B cell (primary cell): ENCODE data around the gene LIPE. TPM values are rescaled to one million over a fixed set of nuclear protein-coding genes. Genes with fewer than 3 reads are reported as not detected.
A peak's percentile ranks its signal among the peaks of the same experiment; 100 is the strongest.

Source experiments
- ATAC-seq: fragments of 200-7000 bp; cut with Tn5 transposase; one replicate; pipeline ENCODE4 v1.10.0; 2021; ENCODE audit warnings: low read depth, mild to moderate bottlenecking, moderate number of reproducible peaks, moderate library complexity
- CTCF ChIA-PET: fragments of 350-600 bp; sonication (Branson Sonifier 250); formaldehyde crosslinking; loops from one replicate; lab custom pipeline; 2021; ENCODE audit warnings: antibody characterized with exemption, inconsistent platforms; lab: Charles Lee
- POLR2A ChIA-PET: fragments of 350-600 bp; sonication (Branson Sonifier 250); formaldehyde crosslinking; loops from one replicate; lab custom pipeline; 2021; ENCODE audit warnings: antibody characterized with exemption; lab: Charles Lee
- DNase-seq: peaks from one replicate; pipeline ENCODE4 v3.0.0; 2013
- H2AFZ ChIP-seq: 2 replicates; pipeline ENCODE4 v1.6.1; 2012; ENCODE audit warnings: mild to moderate bottlenecking, low read depth, low read length; ENCODE audit not compliant: insufficient read depth, poor library complexity, severe bottlenecking
- H3K27ac ChIP-seq, 2 donors: 1 replicate in 1 of 2; 2 replicates in 1 of 2; pipeline ENCODE4 v1.5.1; 2012 to 2013; ENCODE audit warnings: low read length in 2 of 2, mild to moderate bottlenecking in 2 of 2, moderate library complexity in 1 of 2
- H3K27me3 ChIP-seq, 4 experiments: fragments of 200-600 bp in 1 of 4; sonication (generic) in 1 of 4; replicated peaks in 1 of 4; 1 replicate in 2 of 4; 2 replicates in 2 of 4; pipeline versions ENCODE4 v1.6.1 to v1.7.0; 2013 to 2016; ENCODE audit warnings: low read length in 3 of 4, mild to moderate bottlenecking in 2 of 4, mixed read lengths in 1 of 4, moderate library complexity in 1 of 4; ENCODE audit not compliant: insufficient read depth in 4 of 4, control insufficient read depth in 3 of 4; ENCODE audit errors: control extremely low read depth in 1 of 4
- H3K36me3 ChIP-seq, 2 experiments: replicated peaks in 1 of 2; 1 replicate in 1 of 2; 2 replicates in 1 of 2; pipeline versions ENCODE4 v1.6.1 to v1.7.1; 2013; ENCODE audit warnings: low read length in 1 of 2; ENCODE audit not compliant: insufficient read depth in 2 of 2, control insufficient read depth in 1 of 2; ENCODE audit errors: control extremely low read depth in 1 of 2, extremely low read depth in 1 of 2
- H3K4me1 ChIP-seq, 2 donors: fragments of 200-600 bp in 1 of 2; sonication (generic) in 1 of 2; 1 replicate in 1 of 2; 2 replicates in 1 of 2; pipeline versions ENCODE4 v1.5.1 to v1.6.1; 2013 to 2017; ENCODE audit warnings: low read length in 2 of 2; ENCODE audit not compliant: control insufficient read depth in 2 of 2, insufficient read depth in 2 of 2
- H3K4me2 ChIP-seq: replicated peaks from 2 replicates; pipeline ENCODE3; 2012; ENCODE audit warnings: mild to moderate bottlenecking, low read depth, low read length; ENCODE audit not compliant: poor library complexity, severe bottlenecking
- H3K4me3 ChIP-seq, 5 experiments: fragments of 200-600 bp in 1 of 5; sonication (generic) in 1 of 5; 1 replicate in 3 of 5; 2 replicates in 2 of 5; pipeline versions ENCODE4 v1.5.1 to v1.7.0; 2011 to 2016; ENCODE audit warnings: low read length in 4 of 5, mild to moderate bottlenecking in 4 of 5, low read depth in 2 of 5, control low read depth in 1 of 5, moderate library complexity in 1 of 5; ENCODE audit not compliant: insufficient read depth in 1 of 5; ENCODE audit errors: control extremely low read depth in 1 of 5, extremely low read depth in 1 of 5
- H3K79me2 ChIP-seq: fragments of 200-600 bp; sonication (generic); one replicate; pipeline ENCODE4 v1.6.0; 2016; ENCODE audit warnings: low read length; ENCODE audit not compliant: control insufficient read depth, insufficient read depth
- H3K9ac ChIP-seq: fragments of 200-600 bp; sonication (generic); 2 replicates; pipeline ENCODE4 v1.6.1; 2017; ENCODE audit warnings: mild to moderate bottlenecking, low read length, moderate library complexity
- H3K9me3 ChIP-seq, 3 donors: one replicate each; pipeline versions ENCODE4 v1.6.1 to v1.7.1; 2013; ENCODE audit warnings: low read length in 2 of 3; ENCODE audit not compliant: control insufficient read depth in 2 of 3, insufficient read depth in 1 of 3; ENCODE audit errors: control extremely low read depth in 1 of 3
- H4K20me1 ChIP-seq: 2 replicates; pipeline ENCODE4 v1.6.0; 2012; ENCODE audit warnings: mild to moderate bottlenecking, low read length; ENCODE audit not compliant: insufficient read depth, control insufficient read depth, poor library complexity, severe bottlenecking
- H3K27ac Mint-ChIP-seq: one replicate; pipeline ENCODE4 v1.8.0; 2021; ENCODE audit warnings: mixed read lengths
- H3K27me3 Mint-ChIP-seq: one replicate; pipeline ENCODE4 v1.8.0; 2021; ENCODE audit warnings: mixed read lengths
- H3K4me1 Mint-ChIP-seq: one replicate; pipeline ENCODE4 v1.8.0; 2021; ENCODE audit warnings: mixed read lengths
- H3K4me3 Mint-ChIP-seq: one replicate; pipeline ENCODE4 v1.8.0; 2021; ENCODE audit warnings: mixed read lengths
- H3K9me3 Mint-ChIP-seq: one replicate; pipeline ENCODE4 v1.8.0; 2022; ENCODE audit warnings: mixed read lengths; ENCODE audit not compliant: insufficient read depth
- EZH2 ChIP-seq: IDR thresholded peaks from 2 replicates; pipeline ENCODE4 v1.6.1; 2012; ENCODE audit warnings: borderline replicate concordance, low read depth, mild to moderate bottlenecking, moderate library complexity, low read length; ENCODE audit not compliant: insufficient read depth, poor library complexity, severe bottlenecking
- WGBS: methylation state at CpG from one replicate; pipeline ENCODE4 v1.1.5; 2013; ENCODE audit warnings: missing lambda C conversion rate; ENCODE audit not compliant: insufficient coverage; 5-methylcytosine and 5-hydroxymethylcytosine counted together
- intact Hi-C: fragments of 100-400 bp; cut with micrococcal nuclease; formaldehyde crosslinking; loops from one replicate; pipeline ENCODE4 v1.10.0; 2022
- polyA plus RNA-seq: library from polyadenylated mRNA; depleted of rRNA; stranded (reverse); fragments of >200 nt; gene quantifications from 2 replicates; pipeline ENCODE4 v1.2.3, GENCODE V29; 2012
- total RNA-seq, 2 donors: library from RNA; stranded (reverse); fragments of 120-200 nt in 1 of 2; gene quantifications; 1 replicate in 1 of 2; 2 replicates in 1 of 2; pipeline versions ENCODE4 v1.2.3 to v1.2.4, GENCODE V29; 2013 to 2022
- TF ChIP-seq, protein P1 (sequence below): fragments of 200-600 bp; IDR thresholded peaks from one replicate; pipeline ENCODE4 v1.8.0; 2022; ENCODE audit warnings: antibody characterized with exemption, mild to moderate bottlenecking

The LIPE gene
- total and polyA plus RNA-seq, 2 donors (not counting 1 experiment from before 2014, with no cell fraction given): 46.9 to 49.4 TPM

- peak overlapping the region; percentile 95 for H3K4me2 ChIP-seq
- H3K4me1 Mint-ChIP-seq: peaks cover 33% of the 10 kb centered on the region
- no peak overlapping the region for H3K4me3 ChIP-seq
These were observed 24.6 kb downstream of the LIPE start for GRCh38 chr19:42402376-42403116.

More at GRCh38 chr19:42402376-42403116, 24.6 kb downstream of the LIPE start:
- no peak for TF ChIP-seq EZH2
- TF ChIP-seq, protein P1, sequence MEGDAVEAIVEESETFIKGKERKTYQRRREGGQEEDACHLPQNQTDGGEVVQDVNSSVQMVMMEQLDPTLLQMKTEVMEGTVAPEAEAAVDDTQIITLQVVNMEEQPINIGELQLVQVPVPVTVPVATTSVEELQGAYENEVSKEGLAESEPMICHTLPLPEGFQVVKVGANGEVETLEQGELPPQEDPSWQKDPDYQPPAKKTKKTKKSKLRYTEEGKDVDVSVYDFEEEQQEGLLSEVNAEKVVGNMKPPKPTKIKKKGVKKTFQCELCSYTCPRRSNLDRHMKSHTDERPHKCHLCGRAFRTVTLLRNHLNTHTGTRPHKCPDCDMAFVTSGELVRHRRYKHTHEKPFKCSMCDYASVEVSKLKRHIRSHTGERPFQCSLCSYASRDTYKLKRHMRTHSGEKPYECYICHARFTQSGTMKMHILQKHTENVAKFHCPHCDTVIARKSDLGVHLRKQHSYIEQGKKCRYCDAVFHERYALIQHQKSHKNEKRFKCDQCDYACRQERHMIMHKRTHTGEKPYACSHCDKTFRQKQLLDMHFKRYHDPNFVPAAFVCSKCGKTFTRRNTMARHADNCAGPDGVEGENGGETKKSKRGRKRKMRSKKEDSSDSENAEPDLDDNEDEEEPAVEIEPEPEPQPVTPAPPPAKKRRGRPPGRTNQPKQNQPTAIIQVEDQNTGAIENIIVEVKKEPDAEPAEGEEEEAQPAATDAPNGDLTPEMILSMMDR: no peak
- POLR2A ChIA-PET: interaction anchor here (0.6 kb wide), 2 partner anchors 10 to 94 kb away, joined by 3 to 4 read pairs; no protein-coding TSS in a partner anchor
- Mint-ChIP-seq H3K27me3 (no peaks in the 10 kb centered on the region), H3K4me3 (peak overlapping the region; percentile 89), H3K27ac (no peak overlapping the region), H3K9me3 (no peaks in the 10 kb centered on the region)
- Histone ChIP-seq H3K9ac (peak overlapping the region; percentile 60), H3K36me3 (peaks cover 0 to 30% of the 10 kb centered on the region in 2 experiments), H3K79me2 (peaks cover 34% of the 10 kb centered on the region), H3K9me3 (no peaks in the 10 kb centered on the region), H2AFZ (no peak overlapping the region), H4K20me1 (peaks cover 9% of the 10 kb centered on the region), H3K4me1 (peaks cover 18 to 29% of the 10 kb centered on the region in 2 donors), H3K27ac (peak overlapping the region in 1 of 2 donors; percentile 15), H3K27me3 (no peaks in the 10 kb centered on the region)
- intact Hi-C loops: no loop called here
- ATAC-seq: no peak
- WGBS: 89% methylated on average over 34 of the region's 34 CpGs
- CTCF ChIA-PET: interaction anchor here (0.5 to 3.1 kb wide), 9 partner anchors 10 to 324 kb away, joined by 3 to 27 read pairs (median 6); partner anchors contain the start of genes CEACAM1 and CNFN
- no peak for DNase-seq
